GM21515 (cell line): ENCODE results near the gene ABLIM2.

ENCODE experiments used
- ATAC-seq: cut with Tn5 transposase; IDR thresholded peaks from one replicate; pipeline ENCODE4 v1.9.1; 2021; ENCODE audit not compliant: unreplicated experiment

ABLIM2 gene

GRCh38 chr4:8033067-8033755 lies 125.4 kb downstream of the ABLIM2 start:
- no peak for ATAC-seq

GRCh38 chr4:8032381-8032780 lies 126.2 kb downstream of the ABLIM2 start:
- no peak for ATAC-seq

- ATAC-seq: no peak
These were observed 128.4 kb downstream of the ABLIM2 start for GRCh38 chr4:8030121-8030781.

GRCh38 chr4:8029689-8030088 lies 128.9 kb downstream of the ABLIM2 start:
- no peak for ATAC-seq

GRCh38 chr4:8028884-8029568 lies 129.6 kb downstream of the ABLIM2 start:
- ATAC-seq: no peak

GRCh38 chr4:8028368-8028767 lies 130.2 kb downstream of the ABLIM2 start:
- no peak for ATAC-seq

- no peak for ATAC-seq
These were observed 132.2 kb downstream of the ABLIM2 start for GRCh38 chr4:8026453-8026852.

- no peak for ATAC-seq
These were observed 132.9 kb downstream of the ABLIM2 start for GRCh38 chr4:8025668-8026067.

GRCh38 chr4:8024073-8024786 lies 134.4 kb downstream of the ABLIM2 start:
- ATAC-seq: no peak

- ATAC-seq: no peak
These were observed 134.9 kb downstream of the ABLIM2 start for GRCh38 chr4:8023696-8024033.

GRCh38 chr4:8022767-8023695 lies 135.6 kb downstream of the ABLIM2 start:
- ATAC-seq: no peak

- no peak for ATAC-seq
These were observed 136.8 kb downstream of the ABLIM2 start for GRCh38 chr4:8021796-8022195.

GRCh38 chr4:8019396-8020365 lies 138.9 kb downstream of the ABLIM2 start:
- no peak for ATAC-seq

- no peak for ATAC-seq
These were observed 142.1 kb downstream of the ABLIM2 start for GRCh38 chr4:8016527-8016926.

GRCh38 chr4:8015512-8015911 lies 143.1 kb downstream of the ABLIM2 start:
- no peak for ATAC-seq

GRCh38 chr4:8013976-8014726 lies 144.5 kb downstream of the ABLIM2 start:
- no peak for ATAC-seq

GRCh38 chr4:8012517-8012916 lies 146.1 kb downstream of the ABLIM2 start:
- ATAC-seq: no peak

- no peak for ATAC-seq
These were observed 148.0 kb downstream of the ABLIM2 start for GRCh38 chr4:8010618-8011017.
